HTERT RPE-1 (cell line): ENCODE measurements around the gene CXCL17.

Experiments
- in situ Hi-C: fragments of 300-500 bp; cut with MboI; formaldehyde crosslinking; loops from 4 replicates; pipeline ENCODE4 v1.14.3; 2020; ENCODE audit warnings: low sequenced_read_pairs

Gene CXCL17

DNA sequence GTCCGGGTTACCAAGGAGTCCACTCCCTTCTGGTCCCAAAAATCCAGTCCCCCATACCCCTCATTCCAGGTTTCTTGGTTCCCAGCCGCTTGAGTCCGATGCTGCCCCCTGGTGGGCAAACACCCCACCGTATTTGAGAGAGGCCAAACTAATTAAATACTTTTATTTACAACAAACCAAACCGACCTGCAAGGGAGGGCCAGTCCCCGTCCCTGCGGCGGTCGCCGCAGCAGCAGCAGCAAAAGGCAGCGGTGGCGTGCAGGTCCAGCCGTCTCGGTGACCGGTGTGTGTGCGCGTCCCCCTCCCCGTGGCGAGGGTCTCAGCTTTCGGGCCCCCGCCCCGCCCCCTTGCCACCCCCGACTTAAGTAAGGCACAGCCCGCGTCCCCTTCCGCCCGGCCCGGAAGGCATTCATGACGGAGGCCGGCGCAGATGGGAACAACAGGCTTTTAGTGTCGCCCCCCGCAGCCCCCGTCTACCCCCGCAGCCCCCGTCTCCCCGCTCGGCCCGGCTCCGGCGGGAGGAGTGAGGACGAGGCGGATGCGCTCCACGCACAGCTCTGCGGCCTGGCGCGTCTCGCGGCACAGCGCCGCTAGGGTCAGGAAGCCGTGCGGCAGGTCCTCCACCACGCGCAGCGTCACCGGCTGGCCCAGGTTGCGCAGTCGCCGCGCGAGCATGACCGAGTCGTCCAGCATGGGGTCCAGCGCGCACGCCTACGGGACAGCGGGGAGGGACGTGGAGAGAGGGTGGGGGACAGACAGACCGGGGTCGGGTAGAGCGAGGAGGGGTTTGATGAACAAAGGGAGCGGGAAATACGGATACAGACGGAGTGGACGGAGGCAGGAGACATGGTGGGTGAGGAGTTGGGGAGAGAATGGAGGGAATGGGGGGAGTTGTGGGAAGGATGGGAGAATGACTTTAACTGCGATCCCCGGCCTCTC lies 41.1 kb downstream of the CXCL17 start:
- in situ Hi-C loops, result no loop called here

DNA sequence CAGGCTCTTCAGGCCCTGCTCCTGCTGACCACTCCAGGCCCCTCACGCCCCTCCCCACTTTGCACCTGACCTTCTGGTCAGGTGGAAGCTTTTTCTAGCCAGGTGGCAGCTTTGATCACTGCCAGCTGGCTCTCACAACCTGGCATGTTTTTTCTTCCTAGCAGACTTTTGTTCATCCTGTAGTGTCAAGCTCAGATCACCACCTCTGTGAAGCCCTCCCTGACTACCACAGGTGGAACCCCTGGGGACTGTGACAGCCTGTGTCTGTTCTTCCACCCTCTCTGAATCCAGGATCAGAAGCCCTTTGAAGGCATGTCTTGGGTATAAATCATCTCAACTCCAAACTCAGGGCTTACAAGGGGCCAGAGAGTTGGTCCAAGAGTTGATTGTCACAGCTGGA lies 42.3 kb downstream of the CXCL17 start:
- in situ Hi-C loops, result no loop called here

DNA sequence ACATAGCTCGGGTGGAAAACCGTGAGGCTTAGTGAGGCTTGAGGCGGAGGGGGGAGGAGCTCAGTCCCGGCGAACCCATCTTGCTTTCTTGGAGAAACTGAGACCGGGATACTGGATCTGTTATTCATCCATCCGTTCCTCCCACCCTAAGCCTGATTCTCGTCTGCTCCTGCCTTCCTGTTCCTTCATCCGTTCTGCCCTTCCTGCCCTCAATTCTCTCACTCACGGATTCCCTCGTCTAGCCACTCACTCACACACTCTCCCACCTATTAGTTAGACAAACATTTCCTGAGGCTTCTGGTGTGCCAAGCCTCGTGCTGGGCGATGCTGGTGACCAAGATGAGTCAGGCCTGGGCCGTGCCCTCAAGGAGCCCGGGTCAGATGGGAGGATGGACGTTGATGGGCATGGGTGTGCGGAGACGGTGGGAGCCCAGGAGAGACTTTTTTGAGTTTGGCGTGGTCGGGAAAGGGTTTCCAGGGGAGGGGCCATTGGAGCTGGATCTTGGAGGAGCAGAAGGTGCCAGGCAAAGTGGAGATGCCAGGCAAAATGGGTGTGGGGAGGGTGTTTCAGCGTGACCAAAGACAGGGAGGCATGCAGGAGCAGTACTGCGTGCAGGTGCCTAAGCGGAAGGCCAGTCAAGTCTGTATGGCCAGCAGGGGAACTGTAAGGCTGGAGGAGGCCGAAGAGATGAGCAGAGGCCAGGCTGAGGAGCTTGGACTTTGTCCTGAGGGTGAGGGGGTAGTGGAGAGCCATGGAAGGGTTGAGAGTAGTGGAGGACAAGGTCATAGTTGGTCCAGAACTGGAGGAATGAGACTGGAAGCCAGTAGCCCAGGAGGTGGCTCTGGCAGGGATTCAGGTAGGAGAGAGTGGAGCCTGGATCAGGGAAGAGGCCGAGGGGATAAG lies 45.2 kb downstream of the CXCL17 start:
- in situ Hi-C loops, result no loop called here

DNA sequence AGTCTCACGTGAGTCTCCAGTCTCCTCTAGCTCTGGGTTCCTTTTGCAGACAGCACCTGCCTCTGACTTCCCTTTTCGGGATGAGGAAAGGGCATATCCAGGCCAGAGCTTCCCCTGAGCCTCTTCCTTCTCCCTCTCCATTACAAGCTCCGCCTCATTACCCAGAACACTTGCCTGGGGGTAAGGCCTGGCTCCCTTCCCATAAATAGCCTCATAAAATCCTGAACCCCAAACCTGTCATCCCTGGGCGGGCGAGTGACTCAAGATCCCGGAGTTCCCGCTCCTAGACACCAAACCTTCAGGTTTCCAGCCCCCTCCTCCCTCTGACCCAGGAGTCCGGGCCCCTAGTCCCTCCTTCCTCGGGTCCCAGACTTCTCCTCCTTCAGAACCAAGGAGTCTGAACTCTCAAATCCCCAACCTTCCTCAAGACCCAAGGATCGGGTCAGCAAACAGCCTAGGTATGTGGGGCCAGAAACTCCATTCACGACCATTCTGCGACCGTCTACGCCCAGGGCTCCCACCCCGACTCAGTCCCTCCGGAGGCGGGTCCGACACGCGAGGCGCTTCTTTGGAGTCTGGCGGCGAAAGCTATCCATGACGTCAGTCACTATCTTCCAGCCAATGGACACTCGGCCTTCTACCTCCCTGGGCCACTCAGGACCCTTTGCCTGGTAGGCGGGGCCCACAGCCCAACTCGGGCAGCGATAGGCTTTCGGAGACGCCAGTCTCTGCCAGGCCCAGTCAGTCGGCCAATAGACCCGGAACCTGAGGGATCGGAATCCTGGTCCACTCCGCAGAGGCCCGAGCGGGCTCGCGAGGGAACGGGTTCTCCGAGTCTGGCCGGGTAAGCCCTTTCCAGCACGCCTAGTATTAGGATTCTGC lies 46.1 kb downstream of the CXCL17 start:
- in situ Hi-C loops, result no loop called here

DNA sequence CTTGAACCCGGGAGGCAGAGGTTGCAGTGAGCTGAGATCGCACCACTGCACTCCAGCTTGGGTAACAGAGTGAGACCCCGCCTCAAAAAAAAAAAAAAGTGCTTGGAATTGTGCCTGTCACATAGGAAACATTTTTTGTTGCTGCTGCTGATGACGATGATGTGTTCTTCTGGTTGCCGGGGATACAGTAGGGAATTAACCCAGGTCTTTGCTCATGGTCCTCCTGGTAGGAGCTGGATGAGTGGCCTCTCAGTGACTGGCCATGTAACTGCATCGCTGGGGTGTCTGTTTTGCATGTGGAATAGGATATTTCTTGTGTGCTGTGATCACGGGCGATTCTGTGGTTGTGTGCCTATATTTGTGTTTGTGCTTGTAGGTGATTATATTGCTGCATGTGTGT lies 48.0 kb downstream of the CXCL17 start:
- in situ Hi-C loops, result no loop called here

DNA sequence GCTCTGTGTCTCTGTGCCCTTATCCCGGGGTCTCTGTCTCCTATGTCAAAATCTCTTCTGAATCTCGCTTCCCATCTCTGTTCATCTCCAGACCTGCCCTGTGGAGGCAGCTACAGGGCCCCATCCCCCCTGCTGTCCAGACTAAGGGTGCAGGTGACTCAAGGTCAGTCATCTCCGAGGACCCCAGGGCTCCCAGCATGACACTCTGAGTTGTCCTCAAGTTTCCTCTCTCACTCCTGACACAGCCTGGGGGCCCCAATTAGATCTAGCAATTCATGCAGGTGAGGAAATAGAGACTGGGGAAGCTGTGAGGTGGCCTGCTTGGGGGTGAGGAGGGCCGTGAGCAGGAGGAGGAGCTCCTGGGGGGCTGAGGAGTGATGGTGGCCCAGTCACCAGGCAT lies 50.6 kb downstream of the CXCL17 start:
- in situ Hi-C loops, result no loop called here

DNA sequence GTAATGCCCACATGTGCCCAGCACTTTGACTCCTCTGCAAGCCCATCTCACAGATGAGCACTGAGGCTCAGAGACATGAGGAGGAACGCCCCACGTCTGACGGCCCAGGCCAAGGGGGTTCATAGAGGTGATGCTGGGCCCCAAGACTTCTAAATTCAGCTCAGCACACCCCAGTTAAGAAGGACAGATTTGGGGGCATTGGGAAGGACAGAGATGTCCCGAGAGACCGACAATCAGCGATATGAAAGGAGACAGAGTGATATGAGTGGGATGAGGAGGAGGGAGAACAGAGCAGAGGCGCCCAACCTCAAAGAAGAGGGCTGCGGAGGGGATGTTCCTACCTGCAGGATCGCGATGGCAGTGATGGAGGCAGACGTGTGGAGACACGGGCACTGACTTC lies 52.8 kb downstream of the CXCL17 start, which contains the start of gene CNFN:
TSS of gene CNFN (minus strand) at position 399 of the 400 bp plus-strand sequence. CDS start 1,260 bp downstream, outside the sequence.
- in situ Hi-C loops, result no loop called here

DNA sequence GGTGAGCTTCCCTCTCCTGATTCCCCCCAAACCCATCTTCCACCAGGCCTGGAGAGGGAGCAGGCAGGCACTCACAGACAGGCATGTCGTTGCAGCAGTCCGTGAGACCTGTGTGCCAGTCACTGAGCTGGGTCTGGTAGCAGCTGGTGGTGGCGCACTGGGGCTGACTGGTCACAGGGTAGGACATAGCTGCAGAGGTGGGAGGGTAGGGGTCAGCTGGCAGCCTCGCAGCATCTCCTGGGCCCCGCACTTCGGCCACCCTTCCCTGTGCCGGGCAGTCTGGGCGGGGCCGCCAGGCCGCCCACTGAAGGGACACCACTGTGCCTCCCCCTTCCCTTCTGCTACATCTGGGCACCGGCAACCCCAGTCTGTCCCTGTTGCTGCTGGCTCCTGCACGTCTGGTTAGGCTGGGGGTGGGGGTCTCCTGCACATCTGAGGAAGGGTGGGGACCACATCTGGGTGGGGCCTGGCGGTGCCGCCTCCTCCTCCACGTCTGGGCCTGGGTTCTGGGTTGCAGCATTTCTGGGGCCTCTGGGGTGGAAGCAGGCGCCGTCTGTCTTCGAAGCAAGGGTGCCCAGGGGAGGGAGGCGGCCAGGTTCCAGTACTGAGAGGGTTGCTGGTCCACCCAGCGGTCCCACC lies 53.8 kb downstream of the CXCL17 start:
- in situ Hi-C loops, result no loop called here

DNA sequence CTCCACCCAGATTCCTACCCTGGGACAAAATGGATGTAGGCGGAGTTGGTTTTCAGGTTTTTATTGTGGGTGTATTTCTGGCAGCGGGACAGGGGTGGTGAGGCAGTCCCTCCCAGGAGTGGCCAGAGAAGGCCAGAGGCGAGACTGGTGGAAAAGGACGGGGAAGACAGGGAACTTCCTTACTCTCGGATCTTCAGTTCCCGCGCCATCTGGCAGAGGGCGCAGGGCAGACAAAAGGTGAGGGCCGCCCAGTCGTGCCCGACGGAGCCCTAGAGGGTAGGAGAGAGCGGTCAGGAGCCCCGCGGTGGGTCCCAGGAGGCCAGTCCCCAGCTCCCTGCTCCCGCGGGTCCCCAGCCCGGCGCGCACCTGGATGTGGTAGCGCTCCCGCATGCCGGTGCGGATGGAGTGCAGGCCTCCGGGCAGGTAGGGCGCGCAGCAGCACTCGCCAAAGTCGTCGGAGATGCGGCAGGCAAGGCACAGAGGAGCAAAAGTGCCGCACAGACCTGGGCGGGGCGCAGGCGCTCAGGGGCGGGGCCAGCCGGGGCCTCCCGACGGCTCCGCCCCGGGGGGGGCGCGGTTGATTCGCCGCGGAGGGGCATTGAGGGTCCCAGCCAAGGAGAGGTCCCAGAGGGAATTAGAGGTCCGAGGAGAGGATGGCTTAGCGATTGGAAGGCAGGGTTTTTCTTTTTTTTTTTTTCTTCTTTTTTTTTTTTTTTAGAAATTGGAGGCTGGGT lies 55.6 kb downstream of the CXCL17 start:
- in situ Hi-C loops, result no loop called here

DNA sequence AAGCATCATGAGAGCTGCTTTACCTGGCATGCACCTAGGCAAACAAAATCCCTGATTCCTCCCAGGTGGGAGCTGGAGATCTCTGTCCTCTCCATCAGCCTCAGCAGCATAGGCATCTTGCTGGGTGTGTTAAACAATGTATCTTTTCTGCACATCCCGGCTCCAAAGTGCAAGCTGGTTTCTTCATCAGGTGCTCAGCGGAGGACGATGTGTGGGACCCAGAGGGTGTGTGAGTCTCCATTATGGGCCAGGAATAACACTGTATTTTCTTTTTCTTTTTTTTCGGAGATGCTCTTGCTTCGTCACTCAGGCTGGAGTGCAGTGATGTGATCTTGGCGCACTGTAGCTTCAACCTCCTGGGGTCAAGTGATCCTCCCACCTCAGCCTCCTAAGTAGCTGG lies 62.6 kb downstream of the CXCL17 start:
- in situ Hi-C loops, result no loop called here
